Measurements from ENCODE around the gene LRMDA.

The LRMDA gene

DNA sequence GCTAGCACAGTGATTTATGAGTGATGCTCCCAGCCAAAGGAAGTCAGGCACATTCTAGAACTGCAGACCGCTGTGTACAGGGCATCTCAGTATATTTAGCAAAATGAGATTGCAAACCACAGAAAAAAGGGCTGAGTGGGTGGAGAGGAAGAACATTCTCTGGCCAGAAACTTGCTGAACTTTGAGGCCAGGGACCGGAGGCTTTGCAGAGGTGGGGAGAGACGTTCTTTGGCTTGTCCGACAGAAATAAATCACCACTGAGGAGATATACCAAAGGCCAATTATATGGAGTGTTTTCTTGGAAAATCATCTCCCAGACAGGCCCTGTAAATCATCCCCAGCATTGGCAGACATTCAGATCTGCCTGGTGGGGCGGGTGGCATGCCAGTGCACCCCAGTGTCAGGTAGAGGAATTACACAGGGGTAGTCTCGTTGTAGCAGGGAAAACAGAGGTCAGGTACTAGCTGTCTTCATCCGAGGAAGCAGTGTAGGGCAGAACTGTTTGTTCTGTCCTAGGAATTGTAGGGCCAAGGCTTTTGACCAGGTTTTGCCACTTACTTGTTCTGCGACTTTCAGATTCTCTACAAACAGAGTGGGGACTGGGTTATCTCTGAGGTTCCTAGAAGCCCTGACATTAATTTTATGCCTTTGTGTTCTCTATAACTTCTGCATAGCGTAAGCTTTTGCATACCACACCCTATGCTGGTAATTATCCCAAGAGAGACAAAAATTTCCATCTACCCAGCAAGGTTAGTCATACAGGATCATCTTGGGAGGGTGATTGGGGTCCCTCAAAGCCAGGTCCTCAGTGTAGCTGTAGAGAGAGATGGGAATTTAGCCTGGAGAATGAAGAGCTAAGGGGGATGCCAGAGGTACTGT, 655.6 kb downstream of the LRMDA start:
- no peak for DNase-seq (ENCODE audit: low read depth)

DNA sequence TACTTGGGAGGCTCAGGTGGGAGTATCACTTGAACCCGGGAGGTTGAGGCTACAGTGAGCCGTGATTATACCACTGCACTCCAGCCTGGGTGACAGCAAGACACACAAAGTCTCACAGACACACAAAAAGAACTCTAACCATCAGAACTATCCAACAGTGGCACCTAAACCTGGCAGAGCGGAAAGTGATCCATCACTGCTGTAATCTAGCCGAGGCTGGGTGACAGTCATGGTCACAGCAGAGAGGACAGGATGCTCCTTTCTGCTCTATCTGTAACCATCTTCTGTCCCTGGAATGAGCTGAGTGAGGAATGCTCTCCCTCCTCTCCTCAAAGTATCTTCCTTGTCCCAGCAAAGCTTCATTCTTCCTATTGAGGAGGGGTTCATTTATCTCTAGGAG, 656.6 kb downstream of the LRMDA start:
- DNase-seq (ENCODE audit: low read depth): no peak

DNA sequence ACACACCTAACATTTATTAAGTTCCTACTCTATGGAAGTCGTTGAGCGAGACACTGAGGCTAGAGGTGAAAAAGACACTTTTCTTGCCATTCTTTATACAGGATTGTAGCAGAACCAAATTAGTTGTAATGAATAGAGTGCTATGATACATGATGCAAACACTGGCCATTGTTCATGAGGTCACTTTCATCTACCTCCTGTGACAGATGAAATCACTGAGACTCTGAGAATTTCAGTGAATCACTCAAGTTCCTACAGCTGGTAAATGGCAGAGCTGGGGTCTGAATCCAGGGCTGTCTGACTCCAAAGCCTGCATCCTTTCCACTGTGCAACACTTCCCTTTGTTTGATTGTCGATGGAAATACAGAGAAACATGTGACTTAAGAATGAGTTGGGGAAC, 657.6 kb downstream of the LRMDA start:
- DNase-seq (ENCODE audit: low read depth): no peak

DNA sequence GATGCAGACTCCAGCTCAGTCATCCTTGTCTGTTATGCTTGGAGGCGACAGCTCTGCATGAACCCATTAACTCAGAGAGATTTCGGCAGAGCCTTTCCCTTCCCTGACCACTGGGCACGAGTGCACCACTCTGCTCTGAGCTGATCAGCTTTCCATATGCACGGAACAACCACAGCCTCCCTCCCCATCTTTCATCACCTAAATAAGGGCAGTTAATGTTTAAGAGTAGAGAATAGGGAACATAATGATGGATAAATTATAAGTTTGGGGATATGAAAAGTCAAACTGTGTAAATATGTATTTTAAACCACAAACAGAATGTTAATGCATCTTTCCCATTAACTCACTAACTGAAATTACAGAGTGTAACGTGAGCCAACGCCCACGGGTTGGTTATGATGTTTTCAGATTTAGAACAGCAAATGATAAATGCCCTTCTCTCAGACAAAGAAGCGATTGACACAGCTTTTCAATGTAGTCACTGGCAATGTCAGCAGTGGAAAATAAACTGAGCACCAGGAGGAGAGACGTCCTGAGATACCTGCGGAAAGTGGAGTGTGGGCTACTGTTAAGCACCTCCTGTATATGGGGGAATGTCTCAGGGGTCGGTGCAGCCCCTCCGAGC, 658.2 kb downstream of the LRMDA start:
- DNase-seq (ENCODE audit: low read depth): no peak

DNA sequence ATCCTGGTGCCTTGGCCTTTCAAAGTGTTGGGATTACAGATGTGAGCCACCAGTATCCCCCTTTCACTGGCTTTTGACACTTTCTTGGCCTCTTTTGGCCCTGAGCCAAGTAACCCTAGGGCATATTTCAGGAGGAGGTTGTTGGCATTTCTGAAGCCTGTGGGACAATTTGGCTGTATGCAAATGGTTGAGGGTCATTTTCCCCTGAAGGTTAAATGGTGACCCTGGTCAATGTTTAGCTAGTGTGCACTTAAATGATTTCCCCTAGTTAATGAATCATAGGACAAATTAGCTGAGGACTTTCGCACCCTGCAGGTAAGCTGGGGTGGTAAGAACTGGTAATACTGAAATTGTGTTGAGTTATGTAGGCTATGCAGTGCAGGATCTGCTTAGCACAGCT, 660.5 kb downstream of the LRMDA start:
- no peak for DNase-seq (ENCODE audit: low read depth)

DNA sequence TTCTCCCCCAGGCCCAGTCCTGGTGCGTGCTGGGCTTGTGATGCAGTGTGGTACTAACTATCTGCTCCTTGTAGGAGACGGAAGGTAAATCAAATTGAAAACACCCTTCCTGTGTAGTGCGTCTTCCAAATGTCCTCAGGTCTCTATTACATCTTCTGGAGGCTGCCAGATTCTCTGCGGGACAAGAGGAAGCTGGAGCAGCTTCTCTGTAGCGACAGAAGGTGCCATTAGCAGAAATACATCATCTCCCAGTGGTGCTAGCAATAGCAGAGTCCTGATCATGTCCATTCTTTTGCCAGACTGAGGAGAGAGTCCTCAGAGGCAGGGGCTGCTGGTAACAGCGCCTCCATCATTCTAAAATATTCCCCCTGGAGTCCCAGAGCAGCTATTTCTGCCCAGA, 675.2 kb downstream of the LRMDA start:
- DNase-seq (ENCODE audit: low read depth): no peak

DNA sequence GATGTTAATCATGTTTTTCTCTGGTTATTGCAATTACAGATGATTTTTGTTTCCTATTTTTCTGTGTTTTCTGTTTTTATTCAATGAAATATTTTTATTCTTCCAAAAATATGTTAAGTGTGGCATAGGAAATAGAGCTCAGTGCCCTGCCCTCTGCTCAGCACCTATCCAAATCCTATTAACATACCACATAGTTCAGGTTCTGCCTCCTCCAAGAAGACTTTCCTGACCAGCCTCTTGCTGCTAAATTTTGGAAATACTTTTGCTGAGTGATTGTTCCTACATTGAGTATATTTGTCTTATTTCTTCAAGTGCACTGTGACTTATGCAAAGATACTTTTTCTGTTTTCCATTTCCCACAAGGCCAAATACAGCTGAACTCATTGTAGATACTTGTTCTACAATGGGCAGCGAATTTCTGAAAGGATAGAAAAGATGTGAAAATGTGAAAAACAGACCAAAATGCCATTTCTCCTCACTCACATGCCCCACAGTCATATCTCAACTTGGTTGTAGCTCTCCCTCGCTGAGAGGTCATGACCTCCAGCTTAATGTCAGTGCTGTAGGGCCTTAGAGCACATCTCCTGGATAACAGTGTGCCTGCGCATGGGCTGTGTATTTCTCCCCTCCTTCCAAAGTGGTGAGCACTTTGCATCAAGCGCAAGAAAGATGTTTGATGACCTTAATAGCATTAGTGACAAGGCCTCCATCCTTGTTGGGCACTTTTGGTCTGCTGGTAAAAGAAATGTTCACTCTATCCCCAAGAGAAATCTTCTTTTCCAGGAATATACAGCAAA, 677.3 kb downstream of the LRMDA start:
- DNase-seq (ENCODE audit: low read depth): no peak

DNA sequence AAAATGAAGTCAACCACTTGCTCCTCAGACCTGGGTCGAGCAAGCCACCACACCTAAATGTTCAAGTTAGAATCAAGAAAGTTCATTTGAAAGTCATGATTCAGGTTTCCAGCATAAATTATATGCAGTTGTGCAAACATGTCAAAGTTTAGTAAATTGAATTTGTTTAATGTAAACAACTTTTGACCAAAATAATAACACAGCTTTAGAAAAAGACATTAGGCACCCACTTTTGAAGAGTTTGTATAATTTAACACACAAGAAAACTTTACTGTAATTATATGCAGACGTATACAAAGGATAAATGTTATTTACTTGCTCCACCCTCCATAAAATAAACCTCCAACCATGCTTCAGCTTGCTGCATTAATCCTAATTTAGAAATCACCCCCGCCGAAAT, 680.0 kb downstream of the LRMDA start:
- no peak for DNase-seq (ENCODE audit: low read depth)

DNA sequence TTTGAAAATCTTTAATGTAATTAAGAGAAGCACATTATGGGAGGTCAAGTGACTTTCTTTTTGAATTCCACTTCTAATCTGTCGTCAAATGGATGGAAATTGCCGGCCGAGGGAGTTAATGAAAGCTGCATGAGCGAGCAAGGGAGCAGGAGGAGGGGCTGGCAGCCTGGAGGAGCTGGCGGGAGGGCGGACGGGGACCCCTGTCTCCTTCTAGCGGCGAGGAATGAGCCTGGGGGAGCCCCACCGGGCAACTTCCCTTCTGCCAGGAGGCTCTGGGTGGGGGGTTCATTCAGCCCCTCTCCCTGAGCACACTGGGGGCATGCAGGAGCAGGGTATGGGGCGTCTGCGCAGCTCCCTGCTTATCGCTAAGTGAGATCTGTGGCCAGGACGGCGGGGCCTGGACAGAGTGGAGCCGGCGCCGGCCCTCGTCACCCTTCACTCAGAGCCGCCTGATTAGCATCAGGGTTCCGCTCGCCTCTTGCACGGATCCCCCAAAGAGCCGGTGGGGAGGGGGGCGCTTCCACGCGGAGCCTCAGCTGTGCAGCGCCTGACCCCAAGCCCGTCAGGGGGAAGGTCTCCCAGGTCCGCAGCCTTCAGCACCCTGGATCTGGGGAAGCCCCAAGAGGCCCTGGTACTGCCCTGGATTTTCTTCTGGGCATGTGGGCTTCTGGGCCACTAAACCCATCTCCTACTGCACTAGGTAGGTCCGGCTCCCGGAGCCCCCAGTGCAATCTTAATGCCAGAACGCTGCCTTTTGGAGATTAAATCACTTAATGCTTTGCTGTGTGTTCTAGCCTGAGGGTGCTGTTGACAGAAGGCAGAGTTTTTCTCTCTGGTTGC, 680.8 kb downstream of the LRMDA start:
- no peak for DNase-seq (ENCODE audit: low read depth)

DNA sequence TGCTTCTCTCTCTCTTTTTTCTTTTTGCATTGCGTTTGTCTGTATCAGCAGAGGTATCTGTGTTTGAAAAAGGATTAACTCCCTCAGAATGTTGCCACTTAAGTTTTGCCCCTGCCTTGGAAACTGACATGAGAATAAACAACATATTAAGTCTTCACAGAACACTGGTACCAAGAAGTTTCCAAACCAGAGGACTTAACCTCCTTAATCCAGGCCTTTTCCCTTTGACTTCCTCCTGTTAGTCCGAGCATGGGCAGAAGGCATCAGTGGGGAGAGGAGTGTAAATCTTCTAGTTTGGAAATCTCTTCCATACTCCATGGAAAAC, 681.4 kb downstream of the LRMDA start:
- DNase-seq (ENCODE audit: low read depth): no peak

DNA sequence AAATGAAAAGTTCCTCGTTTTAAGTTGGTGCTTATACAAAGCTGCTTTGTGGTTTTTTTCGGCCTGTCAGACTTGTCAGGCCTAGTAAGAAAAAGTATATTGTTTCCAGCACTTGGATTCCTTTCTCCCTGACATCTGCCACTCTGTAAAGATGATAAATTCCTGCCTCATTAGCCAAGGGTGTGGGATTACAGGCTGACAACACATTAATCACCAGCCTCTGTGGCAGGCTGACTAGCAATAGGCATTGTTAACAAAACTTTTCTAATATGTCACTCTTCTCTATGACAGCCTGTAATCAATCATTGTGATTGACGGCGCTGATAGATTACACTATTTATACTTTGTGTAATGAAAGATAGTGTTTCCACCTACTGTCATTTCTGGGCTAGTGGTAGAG, 682.5 kb downstream of the LRMDA start:
- no peak for DNase-seq (ENCODE audit: low read depth)

DNA sequence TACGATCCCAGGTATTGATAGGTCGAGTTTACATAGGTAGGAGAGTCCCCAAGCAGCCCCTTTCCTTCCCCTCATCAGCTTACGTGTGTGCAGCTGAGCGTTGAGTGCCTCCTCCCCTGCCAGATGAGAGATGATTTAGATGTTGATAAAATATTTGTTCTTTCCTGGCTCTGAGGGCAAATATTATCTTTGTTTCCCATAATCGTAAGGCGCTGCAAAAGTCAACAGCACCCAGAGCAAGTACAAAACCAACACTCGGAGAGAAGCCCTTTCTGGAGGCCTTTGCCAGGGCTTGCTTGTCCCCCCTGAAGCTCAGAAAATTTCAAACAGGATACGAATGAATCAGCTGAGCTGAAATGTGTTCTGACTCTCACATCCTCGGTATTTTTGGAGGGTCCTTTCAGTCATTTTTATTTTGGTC, 683.2 kb downstream of the LRMDA start:
- DNase-seq (ENCODE audit: low read depth): no peak

DNA sequence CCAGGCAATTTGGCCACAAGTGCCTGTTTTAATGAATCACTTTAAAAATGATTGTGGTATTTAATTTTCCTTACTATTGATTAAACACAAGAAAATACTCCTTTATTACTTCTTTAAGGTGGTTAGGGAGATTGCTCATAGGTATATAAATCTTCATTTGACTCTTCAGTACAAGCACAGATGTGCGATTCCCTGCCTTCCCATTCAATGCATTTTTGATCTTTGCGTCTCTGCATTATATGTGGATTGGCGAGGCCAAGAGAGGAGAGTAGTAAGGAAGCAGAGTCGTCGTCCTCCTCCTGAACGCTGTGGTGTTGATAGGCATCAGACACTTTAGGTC, 683.7 kb downstream of the LRMDA start:
- no peak for DNase-seq (ENCODE audit: low read depth)

DNA sequence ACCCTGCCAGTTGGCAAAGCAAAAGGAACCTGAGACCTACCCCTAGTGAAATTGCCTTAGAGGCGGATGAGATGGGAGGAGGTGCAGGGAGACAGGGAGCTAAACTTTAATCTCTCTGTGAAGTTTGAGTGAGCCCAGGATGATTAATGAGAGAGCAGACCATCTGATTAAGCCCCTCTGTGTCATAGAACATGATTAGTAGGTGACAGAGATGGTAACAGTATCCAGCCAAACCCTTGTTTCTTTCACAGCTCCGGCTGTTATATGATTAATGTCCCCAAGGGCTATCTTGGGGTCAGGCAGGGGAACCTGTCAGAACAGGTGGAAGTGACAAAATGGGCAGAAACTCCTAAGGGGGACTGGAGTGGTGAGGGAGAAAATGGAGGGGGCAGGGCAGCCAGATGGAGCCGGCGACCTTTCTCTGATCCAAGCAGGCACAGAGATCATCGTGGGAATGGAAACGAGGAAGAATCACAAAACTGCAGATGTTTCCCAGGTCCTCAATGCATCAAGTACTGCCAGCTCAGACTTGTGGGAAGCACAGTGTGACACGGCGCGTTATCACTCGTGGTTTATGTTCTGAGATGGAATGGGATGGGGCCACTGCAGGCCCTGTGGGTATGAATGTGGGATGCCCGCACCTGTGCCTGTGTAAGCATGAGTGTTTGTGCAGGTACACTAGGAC, 684.2 kb downstream of the LRMDA start:
- DNase-seq (ENCODE audit: low read depth): no peak

DNA sequence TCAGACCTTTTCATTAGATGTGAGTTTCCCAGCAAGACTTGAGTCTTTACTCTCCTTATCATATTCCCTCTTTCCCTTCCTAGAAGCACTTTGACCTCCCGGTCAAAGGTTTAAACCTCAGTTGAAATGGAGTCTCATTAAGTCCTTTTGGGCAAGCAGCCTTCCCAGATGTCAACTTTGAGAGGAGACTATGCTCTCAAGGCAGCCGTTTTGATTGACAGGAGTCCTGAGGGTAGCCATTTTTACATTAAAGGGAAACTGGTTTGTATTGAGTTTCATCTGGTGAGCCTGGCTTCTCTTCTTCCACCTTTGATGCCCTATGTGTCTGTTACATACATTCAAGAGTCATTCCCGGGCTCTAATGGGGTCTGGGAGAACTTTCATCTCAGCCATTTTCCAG, 685.1 kb downstream of the LRMDA start:
- no peak for DNase-seq (ENCODE audit: low read depth)

DNA sequence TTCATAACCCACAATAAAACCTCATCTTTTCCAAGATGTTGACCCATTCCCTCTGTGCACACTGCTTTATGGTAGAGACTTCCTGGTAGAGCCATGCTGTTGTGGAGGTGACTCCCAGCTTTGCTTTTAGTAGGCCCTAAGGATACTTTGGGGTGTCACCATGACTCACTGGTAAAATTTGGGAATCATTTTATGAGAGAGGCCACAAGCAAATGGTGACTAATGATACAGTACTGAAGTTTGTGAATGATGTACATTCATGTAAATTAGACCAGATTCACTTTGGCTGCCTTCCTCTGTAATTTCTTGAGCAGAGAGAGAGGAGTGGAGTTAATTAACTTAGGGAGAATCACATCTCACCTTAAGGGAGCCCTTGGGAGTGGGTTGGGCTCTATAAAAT, 686.5 kb downstream of the LRMDA start:
- DNase-seq (ENCODE audit: low read depth): no peak

DNA sequence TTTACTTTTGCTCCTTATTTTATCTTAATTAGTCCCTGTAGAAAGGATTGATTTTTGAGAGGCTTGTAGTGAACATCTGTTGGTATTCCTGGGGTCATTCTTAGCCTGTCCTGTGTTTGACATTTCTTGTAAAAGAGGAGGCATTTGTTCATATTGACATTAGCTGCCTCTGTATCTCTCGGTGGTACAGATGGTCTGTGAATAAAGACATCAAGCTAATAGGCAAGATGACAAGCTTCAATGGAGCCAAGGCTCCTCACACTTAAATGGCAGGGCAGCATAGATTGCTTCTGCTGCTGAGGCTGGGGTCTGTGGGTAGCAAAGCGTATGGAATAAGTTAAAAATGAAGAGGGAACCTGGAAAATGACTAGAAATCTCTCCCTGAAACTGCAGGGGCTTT, 687.6 kb downstream of the LRMDA start:
- DNase-seq (ENCODE audit: low read depth): no peak

DNA sequence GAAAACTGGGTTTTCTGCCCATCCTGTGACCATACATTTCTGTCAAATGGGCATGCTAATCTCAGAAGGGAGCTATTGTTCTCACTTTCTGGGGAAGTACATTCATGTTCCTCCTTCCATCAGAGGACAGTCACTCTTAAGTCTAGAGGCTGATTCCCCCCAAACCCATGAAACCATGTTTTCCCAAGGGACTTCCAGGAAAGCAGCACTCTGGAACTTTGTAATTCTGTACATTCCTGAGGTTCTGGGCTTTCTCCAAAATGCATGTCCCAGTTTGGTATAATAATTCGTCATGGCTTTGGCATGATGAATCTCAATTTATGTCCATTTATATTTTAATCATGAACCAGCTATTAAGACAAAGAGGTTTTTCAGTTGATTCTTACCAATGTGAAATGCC, 688.1 kb downstream of the LRMDA start:
- DNase-seq (ENCODE audit: low read depth): no peak

DNA sequence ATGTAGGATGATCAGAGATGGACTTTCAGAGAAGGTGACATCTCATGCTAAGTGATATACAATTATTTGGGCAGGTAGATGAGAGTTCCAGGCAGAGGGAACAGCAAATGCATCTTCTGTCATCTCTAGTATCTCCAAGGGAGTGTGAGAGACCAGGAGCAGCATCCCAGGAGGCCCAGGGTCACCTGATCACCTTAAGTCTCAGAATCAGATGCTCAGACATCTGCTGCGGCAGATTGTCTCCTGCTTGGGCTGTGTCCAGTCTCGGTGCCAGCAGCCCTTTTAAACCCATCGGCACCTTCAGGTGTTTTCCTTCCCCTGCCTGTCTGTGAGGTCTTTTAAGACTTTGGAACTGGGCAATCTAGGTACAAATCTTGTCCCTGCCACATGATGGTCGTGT, 690.6 kb downstream of the LRMDA start:
- DNase-seq (ENCODE audit: low read depth): no peak

DNA sequence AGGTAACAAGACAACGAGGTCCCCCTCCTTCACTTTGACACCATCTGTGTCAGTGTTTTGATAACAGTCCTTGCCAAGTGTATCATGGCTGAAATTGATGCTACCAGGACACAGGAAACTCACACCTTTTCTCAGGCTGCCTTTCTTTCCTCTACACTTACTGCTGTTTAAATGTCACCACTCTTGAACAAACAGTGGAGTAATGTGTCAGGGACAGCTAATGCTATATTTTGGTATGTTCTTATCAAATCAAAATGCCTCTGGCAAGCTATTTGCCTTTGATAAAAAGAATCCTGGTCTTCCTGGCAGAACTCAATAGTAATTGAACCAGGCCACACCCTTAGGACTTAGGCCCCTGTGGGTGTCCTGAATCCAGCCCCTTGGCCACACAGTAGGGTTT, 692.9 kb downstream of the LRMDA start:
- DNase-seq (ENCODE audit: low read depth): no peak

DNA sequence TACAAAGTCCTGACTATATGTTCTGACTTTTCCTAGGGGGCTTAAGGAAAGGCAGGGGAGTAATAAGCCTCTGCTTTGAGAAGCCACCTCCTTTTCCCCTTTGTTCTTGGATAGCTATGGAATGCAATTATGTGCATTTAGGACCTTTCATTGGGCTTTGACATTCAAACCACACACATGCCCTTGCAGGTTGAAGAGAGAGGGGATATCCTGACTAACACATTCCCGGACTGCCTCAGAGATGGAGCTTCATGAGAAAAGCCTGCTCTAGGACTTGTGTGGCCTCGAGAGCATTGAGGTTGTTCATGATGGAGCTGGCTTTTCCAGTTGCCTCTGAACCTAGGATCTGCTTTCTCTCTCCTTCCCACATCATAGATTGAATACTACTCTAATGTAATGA, 694.5 kb downstream of the LRMDA start:
- DNase-seq (ENCODE audit: low read depth): no peak
